Skeletal muscle tissue (tissue), 4 donors: ENCODE data around the gene C22orf42. TPM values are rescaled to one million over a fixed set of nuclear protein-coding genes. Genes with fewer than 3 reads are reported as not detected.

Source experiments
- H3K27ac ChIP-seq: one replicate; pipeline ENCODE4 v1.7.0; 2013; ENCODE audit warnings: mild to moderate bottlenecking, low read depth, low read length, inconsistent platforms
- H3K27me3 ChIP-seq, 3 donors: one replicate each; pipeline ENCODE4 v1.7.0; 2013; ENCODE audit warnings: low read length in 3 of 3; ENCODE audit not compliant: control insufficient read depth in 3 of 3, insufficient read depth in 3 of 3
- H3K36me3 ChIP-seq, 3 donors: one replicate each; pipeline ENCODE4 v1.7.0; 2013; ENCODE audit warnings: low read length in 3 of 3; ENCODE audit not compliant: control insufficient read depth in 3 of 3, insufficient read depth in 3 of 3
- H3K4me1 ChIP-seq, 3 donors: one replicate each; pipeline ENCODE4 v1.7.0; 2013; ENCODE audit warnings: low read length in 3 of 3, mild to moderate bottlenecking in 3 of 3; ENCODE audit not compliant: control insufficient read depth in 3 of 3, insufficient read depth in 3 of 3
- H3K4me3 ChIP-seq, 3 donors: one replicate each; pipeline ENCODE4 v1.7.0; 2013; ENCODE audit warnings: low read length in 3 of 3
- H3K9ac ChIP-seq, 3 donors: one replicate each; pipeline ENCODE4 v1.7.0; 2013; ENCODE audit warnings: low read length in 3 of 3, mild to moderate bottlenecking in 3 of 3, moderate library complexity in 2 of 3, low read depth in 1 of 3
- H3K9me3 ChIP-seq, 3 donors: one replicate each; pipeline ENCODE4 v1.7.0; 2013; ENCODE audit warnings: low read length in 3 of 3; ENCODE audit not compliant: control insufficient read depth in 3 of 3
- total RNA-seq: library from RNA; depleted of rRNA; stranded (reverse); fragments of >200 nt; gene quantifications from one replicate; pipeline ENCODE4 v1.2.3, GENCODE V29; 2014
- donor health status: Osteomylitis.

C22orf42 gene, protein sequence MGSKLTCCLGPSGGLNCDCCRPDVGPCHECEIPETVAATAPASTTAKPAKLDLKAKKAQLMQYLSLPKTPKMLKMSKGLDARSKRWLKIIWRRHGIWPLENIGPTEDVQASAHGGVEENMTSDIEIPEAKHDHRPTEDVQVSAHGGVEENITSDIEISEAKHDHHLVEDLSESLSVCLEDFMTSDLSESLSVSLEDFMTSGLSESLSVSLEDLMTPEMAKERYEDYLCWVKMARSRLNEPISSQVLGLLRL
- not detected for total RNA-seq

DNA sequence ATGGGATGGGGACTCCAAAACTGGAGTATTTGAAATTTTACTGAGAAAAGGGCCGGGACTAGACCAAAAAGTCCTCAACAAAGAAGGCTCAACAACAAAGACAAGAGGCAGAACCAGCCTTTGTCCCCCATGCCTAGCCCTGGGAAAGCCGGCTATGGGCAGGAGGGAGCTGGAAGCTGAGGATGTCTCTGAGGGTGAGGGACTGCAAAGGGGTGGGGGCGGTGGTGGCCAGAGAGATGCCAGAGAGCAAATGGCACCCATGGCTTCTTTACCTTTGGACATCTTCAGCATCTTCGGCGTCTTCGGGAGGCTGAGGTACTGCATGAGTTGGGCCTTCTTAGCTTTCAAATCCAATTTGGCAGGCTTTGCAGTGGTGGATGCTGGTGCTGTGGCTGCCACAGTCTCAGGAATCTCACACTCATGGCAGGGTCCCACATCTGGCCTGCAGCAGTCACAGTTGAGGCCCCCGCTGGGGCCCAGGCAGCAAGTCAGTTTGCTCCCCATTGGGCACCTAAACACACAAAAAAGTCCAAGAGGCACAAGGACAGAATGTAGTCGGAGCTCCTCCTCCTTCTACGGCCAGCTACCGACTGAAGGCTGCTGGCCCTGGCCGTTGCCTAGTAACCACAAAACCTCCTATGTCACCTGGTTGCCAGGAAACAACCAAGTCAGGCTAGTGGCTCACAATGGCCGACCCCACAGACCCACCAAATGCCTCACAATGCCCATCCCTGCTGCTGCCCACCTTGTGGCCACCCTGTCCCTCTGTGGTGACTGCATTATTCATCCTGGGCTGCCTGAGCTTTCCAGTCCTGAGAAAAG, at the start of gene C22orf42:
Gene C22orf42, minus strand, starts transcription at position 592 of the 822 bp plus-strand sequence. Its CDS starts 88 bp downstream, at position 504.
- Histone ChIP-seq H3K27ac (no peak within 1 kb of the TSS), H3K9ac (no peak within 1 kb of the TSS), H3K4me3 (no peak within 1 kb of the TSS), H3K4me1 (no peaks in the 10 kb centered on the region), H3K9me3 (no peaks in the 10 kb centered on the region), H3K27me3 (peaks cover under 1 to 13% (median 6%) of the 10 kb centered on the region in 3 donors), H3K36me3 (no peaks in the 10 kb centered on the region)

DNA sequence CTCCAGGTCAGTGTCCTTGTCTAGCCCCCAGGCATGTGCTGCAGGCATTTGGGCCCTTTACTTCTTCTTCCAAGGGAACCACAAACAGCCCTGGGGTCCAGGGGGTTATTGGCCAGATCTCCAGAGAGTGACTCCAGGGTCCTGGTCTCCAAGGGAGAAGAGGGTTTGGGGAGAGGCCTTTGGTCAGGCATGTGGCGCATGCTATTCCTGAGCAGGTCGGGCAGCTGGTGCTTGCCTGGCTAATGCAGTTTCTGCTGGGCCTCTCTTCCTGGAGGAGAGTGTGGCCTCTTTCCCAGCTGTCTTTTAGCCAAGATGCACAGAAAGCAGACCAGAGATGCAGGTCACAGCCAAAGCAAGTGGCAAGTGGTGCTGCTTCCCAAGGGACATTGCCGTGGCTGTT, 49.6 kb upstream of the C22orf42 start:
- no peaks in the 10 kb centered on the region for H3K9me3 ChIP-seq
- H3K27ac ChIP-seq, result no peak overlapping the region
- H3K4me3 ChIP-seq, result no peak overlapping the region
- H3K4me1 ChIP-seq, result no peaks in the 10 kb centered on the region
- H3K27me3 ChIP-seq, result peaks cover 12 to 25% (median 17%) of the 10 kb centered on the region in 3 donors
- no peaks in the 10 kb centered on the region for H3K36me3 ChIP-seq
- H3K9ac ChIP-seq, result no peak overlapping the region

DNA sequence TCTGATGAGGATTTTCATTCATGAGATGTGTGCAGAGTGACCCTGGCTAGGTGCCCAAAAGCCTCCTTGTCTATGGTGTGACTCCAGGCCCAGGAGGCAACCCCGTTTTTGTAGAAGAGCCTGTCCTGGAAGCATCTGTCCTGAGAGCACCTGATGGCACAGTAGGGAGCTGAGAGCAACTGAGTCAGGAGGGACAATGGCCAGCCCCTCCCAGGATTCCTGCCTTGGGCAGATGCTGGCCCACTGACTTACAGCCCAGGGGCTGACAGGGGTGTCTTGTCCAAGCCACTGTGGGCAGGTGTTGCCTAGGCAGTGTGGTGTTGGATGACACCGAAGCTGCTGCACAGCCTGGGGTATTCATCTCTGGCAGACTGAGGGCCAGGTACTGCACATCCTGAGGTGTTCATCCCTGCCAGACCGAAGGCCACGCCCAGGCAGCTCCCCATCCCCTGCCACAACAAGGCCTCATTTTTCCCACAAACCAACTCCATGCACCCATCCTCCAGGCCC, 48.9 kb upstream of the C22orf42 start:
- H3K27me3 ChIP-seq, result peaks cover 18 to 32% (median 23%) of the 10 kb centered on the region in 3 donors
- H3K9me3 ChIP-seq, result no peaks in the 10 kb centered on the region
- H3K9ac ChIP-seq, result no peak overlapping the region
- H3K27ac ChIP-seq, result no peak overlapping the region
- H3K4me3 ChIP-seq, result no peak overlapping the region
- H3K36me3 ChIP-seq, result no peaks in the 10 kb centered on the region
- H3K4me1 ChIP-seq, result peaks cover 1 to 6% (median 2%) of the 10 kb centered on the region in 3 donors

DNA sequence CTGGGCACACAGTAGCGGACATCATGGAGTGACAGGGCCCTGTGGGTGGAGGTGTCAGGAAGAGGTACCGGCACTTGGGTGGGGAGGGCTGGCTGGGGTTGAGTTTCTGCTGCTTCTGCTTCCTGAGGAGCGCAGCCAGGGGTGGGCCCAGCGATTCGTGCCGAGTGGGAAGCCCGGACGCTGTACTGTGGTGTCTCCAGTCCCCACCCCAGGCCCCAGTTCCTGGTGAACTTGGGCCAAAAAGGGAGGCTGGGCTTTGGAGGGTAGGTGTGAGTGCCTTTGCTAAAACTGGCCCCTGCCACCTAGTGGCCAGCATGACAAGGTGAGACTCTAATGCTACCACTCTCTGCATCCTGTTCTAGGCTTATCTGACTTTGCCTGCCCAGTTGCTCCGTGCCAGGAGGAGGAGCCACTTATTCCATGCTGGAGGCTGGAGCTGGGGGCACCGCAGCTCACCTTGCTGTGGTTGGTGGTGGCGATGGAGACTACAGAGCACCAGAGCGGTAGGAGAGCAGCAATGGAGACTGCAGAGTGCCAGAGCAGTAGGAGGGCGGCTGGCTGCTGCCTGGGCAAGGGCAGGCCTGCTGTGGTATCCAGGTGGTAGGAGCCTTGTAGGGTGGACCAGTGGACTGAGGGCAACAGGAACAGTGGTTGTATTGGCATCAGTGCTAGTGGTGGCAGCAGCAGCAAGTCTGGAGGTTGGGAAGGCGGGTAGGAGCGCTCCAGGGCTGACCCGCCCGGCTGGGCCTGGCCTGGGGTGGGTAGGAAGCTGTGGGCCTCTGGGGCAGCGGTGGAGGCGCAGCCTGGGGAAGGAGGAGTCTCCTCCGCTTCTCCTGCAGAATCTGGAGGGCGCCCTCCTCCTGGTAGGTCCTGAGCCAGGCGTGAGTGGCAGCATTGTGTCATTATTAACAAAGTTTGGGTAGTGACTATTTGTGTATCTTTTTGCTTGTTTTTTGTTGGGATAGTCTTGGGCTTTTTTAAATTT, 48.0 kb upstream of the C22orf42 start:
- no peak overlapping the region for H3K4me3 ChIP-seq
- H3K9me3 ChIP-seq, result no peaks in the 10 kb centered on the region
- no peaks in the 10 kb centered on the region for H3K36me3 ChIP-seq
- H3K27ac ChIP-seq, result no peak overlapping the region
- H3K4me1 ChIP-seq, result peaks cover 5 to 11% (median 8%) of the 10 kb centered on the region in 3 donors
- H3K27me3 ChIP-seq, result peaks cover 17 to 34% (median 32%) of the 10 kb centered on the region in 3 donors
- no peak overlapping the region for H3K9ac ChIP-seq

DNA sequence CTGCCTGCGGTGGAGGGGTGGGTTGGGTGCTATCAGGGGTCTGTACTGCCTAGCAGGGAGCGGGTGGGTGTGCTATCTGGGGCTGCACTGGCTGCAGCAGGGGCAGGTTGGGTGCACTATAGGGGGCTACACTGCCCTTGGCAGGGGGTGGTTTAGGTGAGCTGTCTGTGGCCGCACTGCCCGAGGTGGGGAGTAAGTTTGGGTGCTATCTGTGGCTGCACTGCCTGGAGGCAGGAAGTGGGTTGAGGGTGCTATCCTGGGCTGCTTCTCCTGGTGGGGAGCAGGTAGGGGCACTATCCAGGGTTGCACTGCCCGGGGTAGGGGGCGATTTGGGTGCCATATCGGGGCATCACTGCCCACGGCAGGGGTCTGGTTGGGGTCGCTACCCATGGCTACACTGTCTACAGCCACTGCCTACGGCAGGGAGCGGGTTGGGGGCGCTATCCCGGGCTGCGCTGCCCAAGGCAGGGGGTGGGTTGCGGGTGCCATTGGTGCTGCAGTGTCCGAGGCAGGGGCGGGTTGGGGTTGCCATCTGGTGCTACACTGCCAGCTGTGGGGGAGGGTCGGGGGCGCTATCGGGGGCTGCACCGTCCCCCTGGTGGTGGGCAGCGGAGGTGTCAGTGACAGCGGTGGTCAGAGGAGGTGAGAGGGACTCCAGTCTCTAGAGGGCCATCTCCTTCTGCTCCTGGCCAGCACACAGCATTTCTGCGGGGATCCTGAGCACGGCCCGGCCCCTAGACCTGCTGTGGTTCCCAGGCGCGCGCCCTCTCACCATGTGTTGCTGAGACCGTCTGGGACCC, 47.1 kb upstream of the C22orf42 start:
- H3K36me3 ChIP-seq, result no peaks in the 10 kb centered on the region
- no peak overlapping the region for H3K27ac ChIP-seq
- H3K9ac ChIP-seq, result no peak overlapping the region
- H3K27me3 ChIP-seq, result peaks cover 19 to 34% (median 30%) of the 10 kb centered on the region in 3 donors
- H3K4me3 ChIP-seq, result no peak overlapping the region
- H3K9me3 ChIP-seq, result no peaks in the 10 kb centered on the region
- peaks cover 5 to 11% (median 8%) of the 10 kb centered on the region in 3 donors for H3K4me1 ChIP-seq

DNA sequence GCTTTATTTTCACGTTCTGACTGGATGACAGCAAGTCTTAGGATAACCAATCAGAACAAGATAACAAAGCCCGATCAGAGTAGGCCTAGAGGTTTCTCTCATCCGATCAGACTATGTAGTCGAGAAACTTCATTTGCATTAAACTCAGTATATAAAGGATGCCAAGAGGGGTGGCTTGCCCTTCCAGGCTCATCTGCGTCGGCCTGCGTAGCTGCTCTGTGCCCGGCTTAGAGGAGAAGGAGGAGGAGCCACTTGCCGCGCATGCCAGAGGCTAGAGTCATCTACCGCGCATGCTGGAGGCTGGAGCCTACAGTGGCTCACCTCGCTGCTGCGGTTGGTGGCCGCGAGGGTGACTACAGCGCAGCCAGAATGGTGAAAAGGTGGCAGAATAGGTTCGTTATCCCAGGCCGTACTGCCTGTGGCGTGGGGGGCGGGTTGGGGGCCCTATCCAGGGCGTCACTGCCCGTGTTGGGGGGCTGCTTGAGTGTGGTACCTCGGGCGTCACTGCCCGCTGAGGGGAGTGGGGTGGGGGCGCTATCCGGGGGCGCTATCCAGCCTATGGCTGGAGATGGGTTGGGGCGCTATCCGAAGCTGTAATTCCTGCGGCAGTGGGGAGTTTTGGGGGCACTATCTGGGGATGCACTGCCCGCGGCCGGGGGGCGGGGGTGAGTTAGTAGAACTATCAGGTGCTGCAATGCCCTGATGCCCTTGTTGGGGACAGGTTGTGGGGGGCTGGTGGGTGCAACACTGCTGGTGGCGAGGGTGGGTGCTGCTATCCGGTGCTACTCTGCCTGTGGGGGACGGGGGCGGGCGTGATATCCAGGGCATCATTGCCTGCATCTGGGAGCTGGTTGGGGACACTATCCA, 46.0 kb upstream of the C22orf42 start, which contains the start of gene RFPL2:
Gene RFPL2, minus strand, starts transcription at position 218 of the 867 bp plus-strand sequence. CDS start 2,622 bp downstream, outside the sequence.
- no peak within 1 kb of the TSS for H3K9ac ChIP-seq
- no peak within 1 kb of the TSS for H3K27ac ChIP-seq
- no peaks in the 10 kb centered on the region for H3K9me3 ChIP-seq
- peaks cover 5 to 11% (median 8%) of the 10 kb centered on the region in 3 donors for H3K4me1 ChIP-seq
- H3K4me3 ChIP-seq, result no peak within 1 kb of the TSS
- H3K36me3 ChIP-seq, result no peaks in the 10 kb centered on the region
- H3K27me3 ChIP-seq, result peaks cover 22 to 34% (median 30%) of the 10 kb centered on the region in 3 donors

DNA sequence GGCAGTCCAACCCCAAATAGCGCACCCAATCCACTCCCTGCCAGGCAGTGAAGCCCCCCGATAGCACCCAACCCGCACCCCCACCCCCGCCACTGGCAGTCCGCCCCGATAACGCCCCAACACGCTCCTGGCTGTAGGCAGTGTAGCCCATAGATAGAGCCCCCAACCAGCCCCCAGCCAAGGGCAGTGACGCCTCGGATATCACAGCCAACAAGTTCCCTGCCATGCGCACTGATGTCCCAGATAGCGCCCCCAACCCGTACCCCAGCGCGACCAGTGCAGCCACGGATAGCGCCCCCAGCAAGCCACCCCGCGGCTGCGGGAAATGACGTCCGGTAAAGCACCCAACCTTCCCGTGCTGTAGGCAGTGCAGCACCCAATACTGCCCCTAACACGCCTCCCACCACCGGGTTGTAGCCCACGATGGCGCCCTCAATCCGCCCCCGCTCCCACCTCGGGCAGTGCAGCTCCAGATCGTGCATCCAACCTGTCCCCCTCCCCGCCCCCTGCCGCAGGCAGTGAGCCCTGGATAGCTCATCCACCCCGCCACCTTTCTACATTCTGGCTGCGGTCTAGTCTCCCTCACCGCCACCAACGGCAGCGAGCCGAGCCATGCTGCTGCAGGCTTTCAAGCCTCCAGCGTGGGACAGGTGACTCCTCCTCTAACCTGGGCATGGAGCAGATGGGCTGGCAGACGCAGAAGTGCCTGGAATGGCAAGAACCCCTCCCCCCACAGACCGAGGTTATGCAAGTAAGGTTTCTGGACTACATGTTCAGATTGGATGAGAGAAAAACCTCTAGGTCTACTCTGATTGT, 45.1 kb upstream of the C22orf42 start:
- Histone ChIP-seq H3K4me3 (no peak overlapping the region), H3K4me1 (peaks cover 5 to 11% (median 8%) of the 10 kb centered on the region in 3 donors), H3K27me3 (peaks cover 22 to 34% (median 33%) of the 10 kb centered on the region in 3 donors), H3K9me3 (no peaks in the 10 kb centered on the region), H3K9ac (no peak overlapping the region), H3K27ac (no peak overlapping the region), H3K36me3 (no peaks in the 10 kb centered on the region)
